Measurements from ENCODE around the gene SUPT3H.

GRCh38 chr6:44788387-44788981 lies 589.2 kb downstream of the SUPT3H start:
- TF ChIP-seq POLR2AphosphoS5 (IDR thresholded peaks at IDR 0.05) (no peak), CTCF (IDR thresholded peaks at IDR 0.05) (no peak), EP300 (IDR thresholded peaks at IDR 0.05; ENCODE audit: low read depth) (no peak)

Measured in transverse colon (tissue), 4 donors.